ENCODE results near the gene MYO3A. TPM values are rescaled to one million over a fixed set of nuclear protein-coding genes. Genes with fewer than 3 reads are reported as not detected.

The MYO3A gene
- total and polyA plus RNA-seq, 2 of the 4 experiments (the other 2 are of a cell fraction) = not detected

- Histone ChIP-seq H3K23ac (ENCODE audit: low read depth, low read length) (no peak overlapping the region), H3K36me3 (ENCODE audit: control insufficient read depth, insufficient read depth, low read length) (no peaks in the 10 kb centered on the region), H3K18ac (ENCODE audit: low read depth, low read length) (no peak overlapping the region), H3K14ac (replicated peaks; ENCODE audit: low read depth, low read length) (no peak overlapping the region), H3K27ac (ENCODE audit: insufficient read depth, low read length) (no peak overlapping the region), H2BK20ac (ENCODE audit: low read depth, low read length) (no peak overlapping the region), H3K4me3 (ENCODE audit: insufficient read depth, low read depth, low read length) (no peak overlapping the region), H3K27me3 (ENCODE audit: control insufficient read depth, insufficient read depth, low read length) (no peaks in the 10 kb centered on the region), H3K9me1 (ENCODE audit: insufficient read depth, low read length) (no peaks in the 10 kb centered on the region), H4K5ac (ENCODE audit: low read depth, low read length) (no peak overlapping the region), H2AK9ac (replicated peaks; ENCODE audit: low read depth, low read length, poor library complexity) (no peak overlapping the region), H4K8ac (ENCODE audit: low read depth in 2 of 2, low read length in 2 of 2) (no peak overlapping the region), H2BK5ac (ENCODE audit: low read depth, low read length, poor library complexity, severe bottlenecking) (no peak overlapping the region), H3K4me2 (ENCODE audit: low read depth, low read length) (no peak overlapping the region), H4K20me1 (ENCODE audit: insufficient read depth, low read length) (no peaks in the 10 kb centered on the region), H3K4ac (ENCODE audit: low read depth, low read length) (no peak overlapping the region), H3K79me1 (ENCODE audit: low read depth in 1 of 2, low read length in 2 of 2) (no peaks in the 10 kb centered on the region), H3K9ac (ENCODE audit: low read depth, low read length) (no peak overlapping the region), H2AFZ (replicated peaks; ENCODE audit: low read length, poor library complexity) (no peak overlapping the region), H3K4me1 (ENCODE audit: control insufficient read depth, insufficient read depth, low read length) (no peaks in the 10 kb centered on the region), H2BK15ac (ENCODE audit: low read depth, low read length) (no peak overlapping the region), H3K56ac (ENCODE audit: extremely low read depth, insufficient read depth, low read length) (no peak overlapping the region), H3K9me3 (ENCODE audit: control insufficient read depth, insufficient read depth, low read length) (peaks cover 19% of the 10 kb centered on the region), H2BK120ac (ENCODE audit: low read depth, low read length) (no peak overlapping the region), H4K91ac (ENCODE audit: insufficient read depth, low read depth, low read length) (no peak overlapping the region), H2AK5ac (ENCODE audit: low read depth, low read length) (no peak overlapping the region)
- ATAC-seq (ENCODE audit: low read depth) (no peak), DNase-seq (no peak)
- in situ Hi-C loops (cut with MboI; ENCODE audit: low sequenced_read_pairs) = no loop called here
- ChIA-PET CTCF (no interaction called here), POLR2A (ENCODE audit: unreplicated experiment) (no interaction called here)
- BruUV-seq (replicated peaks) = no TSS peak
- WGBS, 2 experiments (ENCODE audit: extremely low coverage in 2 of 2, insufficient read length in 1 of 2) = no CpG with 5 or more reads among the region's 3 CpGs
- intact Hi-C loops (cut with micrococcal nuclease) = no loop called here
- no peak for TF ChIP-seq CEBPB (IDR thresholded peaks at IDR 0.05; ENCODE audit: low read depth, low read length)
- no peak for TF ChIP-seq SMC3 (IDR thresholded peaks at IDR 0.05; ENCODE audit: low read depth, low read length)
- no peak for TF ChIP-seq NFE2L2 (IDR thresholded peaks at IDR 0.05; ENCODE audit: low read depth, low read length)
- no peak for TF ChIP-seq POLR2A (IDR thresholded peaks at IDR 0.05; ENCODE audit: low read depth, low read length)
- TF ChIP-seq BHLHE40 (IDR thresholded peaks at IDR 0.05; ENCODE audit: low read depth, low read length) = no peak
- no peak for TF ChIP-seq MXI1 (IDR thresholded peaks at IDR 0.05; ENCODE audit: borderline replicate concordance, low read depth, low read length)
- TF ChIP-seq, protein P1, sequence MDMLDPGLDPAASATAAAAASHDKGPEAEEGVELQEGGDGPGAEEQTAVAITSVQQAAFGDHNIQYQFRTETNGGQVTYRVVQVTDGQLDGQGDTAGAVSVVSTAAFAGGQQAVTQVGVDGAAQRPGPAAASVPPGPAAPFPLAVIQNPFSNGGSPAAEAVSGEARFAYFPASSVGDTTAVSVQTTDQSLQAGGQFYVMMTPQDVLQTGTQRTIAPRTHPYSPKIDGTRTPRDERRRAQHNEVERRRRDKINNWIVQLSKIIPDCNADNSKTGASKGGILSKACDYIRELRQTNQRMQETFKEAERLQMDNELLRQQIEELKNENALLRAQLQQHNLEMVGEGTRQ (IDR thresholded peaks at IDR 0.05; ENCODE audit: low read depth, low read length) = no peak
- no peak for TF ChIP-seq RAD21 (IDR thresholded peaks at IDR 0.05; ENCODE audit: low read length)
- dilution Hi-C loops (cut with HindIII; ENCODE audit: low sequenced_read_pairs, unreplicated experiment) = no loop called here
Observed at GRCh38 chr10:26087666-26088065, 153.6 kb downstream of the MYO3A start.
